ENCODE measurements around the gene SCGB1D2. TPM values are rescaled to one million over a fixed set of nuclear protein-coding genes. Genes with fewer than 3 reads are reported as not detected.
"Not testable (repeated sequence)": the region's sequence is repeated elsewhere in the genome, so short reads cannot be mapped to it uniquely, and the experiment has no call there.

The SCGB1D2 gene
- total RNA-seq, 1 experiment from 2014 or later: not detected

GRCh38 chr11:62204430-62204829 lies 37.6 kb upstream of the SCGB1D2 start:
- no peaks in the 10 kb centered on the region for H3K36me3 ChIP-seq (ENCODE audit: control insufficient read depth, insufficient read depth, low read length)
- H3K4me1 ChIP-seq: no peaks in the 10 kb centered on the region
- intact Hi-C loops (cut with micrococcal nuclease; ENCODE audit: unreplicated experiment): no loop called here
- H3K27me3 ChIP-seq (replicated peaks; ENCODE audit: control insufficient read depth, insufficient read depth, low read length): peaks cover 1% of the 10 kb centered on the region; the same call in 1 of the 2 replicates
- POLR2A ChIA-PET: no interaction called here
- TF ChIP-seq CTCF (IDR thresholded peaks at IDR 0.05; ENCODE audit: insufficient read depth in 1 of 2, low read depth in 1 of 2, low read length in 1 of 2, severe bottlenecking in 1 of 2, unreplicated experiment in 1 of 2): no peak
- no peaks in the 10 kb centered on the region for H3K36me3 Mint-ChIP-seq (ENCODE audit: insufficient read depth, unreplicated experiment)
- peaks cover 29% of the 10 kb centered on the region for H3K27me3 Mint-ChIP-seq (ENCODE audit: insufficient read depth, unreplicated experiment)
- no peak overlapping the region for H3K4me3 ChIP-seq (ENCODE audit: low read depth, low read length)
- H3K27ac Mint-ChIP-seq (ENCODE audit: unreplicated experiment): no peak overlapping the region
- BruUV-seq (replicated peaks): no TSS peak
- H3K4me1 Mint-ChIP-seq (ENCODE audit: low read depth, unreplicated experiment): no peaks in the 10 kb centered on the region
- H3K4me3 Mint-ChIP-seq (ENCODE audit: unreplicated experiment): no peak overlapping the region
- no peak for DNase-seq
- H3K9me3 ChIP-seq: no peaks in the 10 kb centered on the region
- CTCF ChIA-PET: no interaction called here
- H3K9me3 Mint-ChIP-seq (ENCODE audit: unreplicated experiment): no peaks in the 10 kb centered on the region

GRCh38 chr11:62205441-62205840 lies 36.6 kb upstream of the SCGB1D2 start:
- Histone ChIP-seq H3K9me3 (no peaks in the 10 kb centered on the region), H3K27me3 (replicated peaks; ENCODE audit: control insufficient read depth, insufficient read depth, low read length) (peaks cover 1% of the 10 kb centered on the region; the same call in 1 of the 2 replicates), H3K4me3 (ENCODE audit: low read depth, low read length) (no peak overlapping the region), H3K36me3 (ENCODE audit: control insufficient read depth, insufficient read depth, low read length) (no peaks in the 10 kb centered on the region), H3K4me1 (no peaks in the 10 kb centered on the region)
- peaks cover 27% of the 10 kb centered on the region for H3K27me3 Mint-ChIP-seq (ENCODE audit: insufficient read depth, unreplicated experiment)
- DNase-seq: no peak
- intact Hi-C loops (cut with micrococcal nuclease; ENCODE audit: unreplicated experiment): no loop called here
- H3K9me3 Mint-ChIP-seq (ENCODE audit: unreplicated experiment): no peaks in the 10 kb centered on the region
- ChIA-PET POLR2A (no interaction called here), CTCF (no interaction called here)
- H3K27ac Mint-ChIP-seq (ENCODE audit: unreplicated experiment): no peak overlapping the region
- H3K4me1 Mint-ChIP-seq (ENCODE audit: low read depth, unreplicated experiment): no peaks in the 10 kb centered on the region
- H3K4me3 Mint-ChIP-seq (ENCODE audit: unreplicated experiment): no peak overlapping the region
- H3K36me3 Mint-ChIP-seq (ENCODE audit: insufficient read depth, unreplicated experiment): no peaks in the 10 kb centered on the region
- BruUV-seq (replicated peaks): no TSS peak
- TF ChIP-seq CTCF (IDR thresholded peaks at IDR 0.05; ENCODE audit: insufficient read depth in 1 of 2, low read depth in 1 of 2, low read length in 1 of 2, severe bottlenecking in 1 of 2, unreplicated experiment in 1 of 2): no peak

GRCh38 chr11:62206276-62207066 lies 35.6 kb upstream of the SCGB1D2 start:
- H3K4me3 Mint-ChIP-seq (ENCODE audit: unreplicated experiment); DNase-seq; BruUV-seq (replicated peaks); H3K27ac Mint-ChIP-seq (ENCODE audit: unreplicated experiment); CTCF ChIA-PET; intact Hi-C loops (cut with micrococcal nuclease; ENCODE audit: unreplicated experiment); H3K4me1 ChIP-seq; H3K27me3 ChIP-seq (replicated peaks; ENCODE audit: control insufficient read depth, insufficient read depth, low read length); H3K36me3 ChIP-seq (ENCODE audit: control insufficient read depth, insufficient read depth, low read length); H3K9me3 Mint-ChIP-seq (ENCODE audit: unreplicated experiment); H3K9me3 ChIP-seq; H3K4me1 Mint-ChIP-seq (ENCODE audit: low read depth, unreplicated experiment); H3K36me3 Mint-ChIP-seq (ENCODE audit: insufficient read depth, unreplicated experiment); H3K4me3 ChIP-seq (ENCODE audit: low read depth, low read length); POLR2A ChIA-PET: not testable (repeated sequence)
- H3K27me3 Mint-ChIP-seq (ENCODE audit: insufficient read depth, unreplicated experiment): peaks cover 22% of the 10 kb centered on the region
